Measurements from ENCODE around the gene PPWD1.
"Not testable (repeated sequence)": the region's sequence is repeated elsewhere in the genome, so short reads cannot be mapped to it uniquely, and the experiment has no call there.

Gene PPWD1

GRCh38 chr5:65577141-65577540 is 14.0 kb downstream of the PPWD1 start:
- H3K9ac ChIP-seq (ENCODE audit: low read length) = no peak overlapping the region
- TF ChIP-seq CTCF (IDR thresholded peaks at IDR 0.05; ENCODE audit: low read length) (no peak), EZH2 (IDR thresholded peaks at IDR 0.05; ENCODE audit: borderline replicate concordance, low read length) (no peak)
- H3K27ac ChIP-seq (ENCODE audit: low read depth, low read length, poor library complexity, severe bottlenecking) = no peak overlapping the region
- H3K4me3 ChIP-seq (ENCODE audit: low read depth, low read length, poor library complexity, severe bottlenecking) = no peak overlapping the region
- H3K9me3 ChIP-seq (ENCODE audit: low read length) = no peaks in the 10 kb centered on the region
- no peak overlapping the region for H2AFZ ChIP-seq (ENCODE audit: low read length)
- no peak overlapping the region for H3K4me2 ChIP-seq (ENCODE audit: low read length)
- no peaks in the 10 kb centered on the region for H3K9me2 ChIP-seq (ENCODE audit: low read depth, low read length)
- no peaks in the 10 kb centered on the region for H3K4me1 ChIP-seq (ENCODE audit: insufficient read depth, low read length, severe bottlenecking)
- H3F3A ChIP-seq (ENCODE audit: insufficient read depth, low read length) = no peaks in the 10 kb centered on the region
- peaks cover 68% of the 10 kb centered on the region for H3K36me3 ChIP-seq (ENCODE audit: insufficient read depth, low read length)
- H4K20me1 ChIP-seq (ENCODE audit: insufficient read depth, low read length) = no peaks in the 10 kb centered on the region
- no peaks in the 10 kb centered on the region for H3K79me2 ChIP-seq (ENCODE audit: insufficient read depth, low read length)
- no peaks in the 10 kb centered on the region for H3K27me3 ChIP-seq (ENCODE audit: insufficient read depth, low read length)

GRCh38 chr5:65588694-65589093 is 25.6 kb downstream of the PPWD1 start:
- no peaks in the 10 kb centered on the region for H3K79me2 ChIP-seq (ENCODE audit: insufficient read depth, low read length)
- peaks cover 75% of the 10 kb centered on the region for H3K36me3 ChIP-seq (ENCODE audit: insufficient read depth, low read length)
- H3K4me1 ChIP-seq (ENCODE audit: insufficient read depth, low read length, severe bottlenecking) = no peaks in the 10 kb centered on the region
- H2AFZ ChIP-seq (ENCODE audit: low read length) = no peak overlapping the region
- no peaks in the 10 kb centered on the region for H3K9me3 ChIP-seq (ENCODE audit: low read length)
- TF ChIP-seq EZH2 (IDR thresholded peaks at IDR 0.05; ENCODE audit: borderline replicate concordance, low read length) (no peak), CTCF (IDR thresholded peaks at IDR 0.05; ENCODE audit: low read length) (no peak)
- H3K9me2 ChIP-seq (ENCODE audit: low read depth, low read length) = no peaks in the 10 kb centered on the region
- H4K20me1 ChIP-seq (ENCODE audit: insufficient read depth, low read length) = no peaks in the 10 kb centered on the region
- H3F3A ChIP-seq (ENCODE audit: insufficient read depth, low read length) = no peaks in the 10 kb centered on the region; the same call in 1 of the 2 replicates
- no peak overlapping the region for H3K4me3 ChIP-seq (ENCODE audit: low read depth, low read length, poor library complexity, severe bottlenecking)
- no peak overlapping the region for H3K27ac ChIP-seq (ENCODE audit: low read depth, low read length, poor library complexity, severe bottlenecking)
- H3K9ac ChIP-seq (ENCODE audit: low read length) = no peak overlapping the region
- no peak overlapping the region for H3K4me2 ChIP-seq (ENCODE audit: low read length)
- no peaks in the 10 kb centered on the region for H3K27me3 ChIP-seq (ENCODE audit: insufficient read depth, low read length)

- not testable (repeated sequence) for H3K4me1 ChIP-seq (ENCODE audit: insufficient read depth, low read length, severe bottlenecking); H3K27ac ChIP-seq (ENCODE audit: low read depth, low read length, poor library complexity, severe bottlenecking); H3K79me2 ChIP-seq (ENCODE audit: insufficient read depth, low read length); H3K9me2 ChIP-seq (ENCODE audit: low read depth, low read length); H3K9ac ChIP-seq (ENCODE audit: low read length); H3K27me3 ChIP-seq (ENCODE audit: insufficient read depth, low read length); H3K4me2 ChIP-seq (ENCODE audit: low read length); H3K9me3 ChIP-seq (ENCODE audit: low read length); H4K20me1 ChIP-seq (ENCODE audit: insufficient read depth, low read length); H2AFZ ChIP-seq (ENCODE audit: low read length); H3F3A ChIP-seq (ENCODE audit: insufficient read depth, low read length); H3K4me3 ChIP-seq (ENCODE audit: low read depth, low read length, poor library complexity, severe bottlenecking)
- peaks cover 98% of the 10 kb centered on the region for H3K36me3 ChIP-seq (ENCODE audit: insufficient read depth, low read length)
These were observed 38.7 kb downstream of the PPWD1 start for GRCh38 chr5:65601761-65602160.

- H3K36me3 ChIP-seq (ENCODE audit: insufficient read depth, low read length) = peaks cover 77% of the 10 kb centered on the region
- no peaks in the 10 kb centered on the region for H3K4me1 ChIP-seq (ENCODE audit: insufficient read depth, low read length, severe bottlenecking)
- no peak overlapping the region for H2AFZ ChIP-seq (ENCODE audit: low read length)
These were observed 48.4 kb downstream of the PPWD1 start for GRCh38 chr5:65611524-65611923.

More at GRCh38 chr5:65611524-65611923, 48.4 kb downstream of the PPWD1 start:
- TF ChIP-seq CTCF (IDR thresholded peaks at IDR 0.05; ENCODE audit: low read length) (no peak), EZH2 (IDR thresholded peaks at IDR 0.05; ENCODE audit: borderline replicate concordance, low read length) (no peak)
- no peak overlapping the region for H3K4me2 ChIP-seq (ENCODE audit: low read length)
- H3K9me3 ChIP-seq (ENCODE audit: low read length) = no peaks in the 10 kb centered on the region
- no peak overlapping the region for H3K4me3 ChIP-seq (ENCODE audit: low read depth, low read length, poor library complexity, severe bottlenecking)
- H3K9me2 ChIP-seq (ENCODE audit: low read depth, low read length) = no peaks in the 10 kb centered on the region
- H4K20me1 ChIP-seq (ENCODE audit: insufficient read depth, low read length) = no peaks in the 10 kb centered on the region
- no peaks in the 10 kb centered on the region for H3F3A ChIP-seq (ENCODE audit: insufficient read depth, low read length)
- no peaks in the 10 kb centered on the region for H3K27me3 ChIP-seq (ENCODE audit: insufficient read depth, low read length)
- no peak overlapping the region for H3K9ac ChIP-seq (ENCODE audit: low read length)
- no peak overlapping the region for H3K27ac ChIP-seq (ENCODE audit: low read depth, low read length, poor library complexity, severe bottlenecking)
- no peaks in the 10 kb centered on the region for H3K79me2 ChIP-seq (ENCODE audit: insufficient read depth, low read length)
